Caco-2 (cell line): Measurements from ENCODE around the gene LECT2. TPM values are rescaled to one million over a fixed set of nuclear protein-coding genes. Genes with fewer than 3 reads are reported as not detected.

Experiments used
- BruUV-seq: library from RNA; stranded (reverse); fragments of 400-500 nt; replicated peaks from 2 replicates; lab custom pipeline; 2021; lab: Mats Ljungman, UMichigan
- CTCF ChIA-PET: fragments of 300-600 bp; sonication (Branson Sonifier 250); formaldehyde crosslinking; loops from one replicate; lab custom pipeline; 2022; ENCODE audit warnings: antibody characterized with exemption; lab: Charles Lee
- POLR2A ChIA-PET: fragments of 300-600 bp; sonication (Branson Sonifier 250); formaldehyde crosslinking; loops from one replicate; lab custom pipeline; 2022; ENCODE audit warnings: antibody characterized with exemption; lab: Charles Lee
- DNase-seq, 2 experiments: peaks; one replicate each; pipeline versions ENCODE4 v3.0.0 to v3.0.0-alpha.2; 2020 to 2022
- H3K27me3 ChIP-seq: replicated peaks from 2 replicates; pipeline ENCODE4 v1.6.0; 2011; ENCODE audit warnings: low read length; ENCODE audit not compliant: control insufficient read depth, insufficient read depth
- H3K36me3 ChIP-seq: 2 replicates; pipeline ENCODE4 v1.5.1; 2011; ENCODE audit warnings: low read length; ENCODE audit not compliant: control insufficient read depth, insufficient read depth
- H3K4me1 ChIP-seq: fragments of 250-450 bp; sonication (Bioruptor Pico); 2 replicates; pipeline ENCODE4 v1.5.1; 2020; ENCODE audit warnings: mild to moderate bottlenecking
- H3K4me3 ChIP-seq: 2 replicates; pipeline ENCODE4 v1.5.1; 2011; ENCODE audit warnings: low read depth, mild to moderate bottlenecking, control low read depth, low read length
- H3K9me3 ChIP-seq: fragments of 250-450 bp; sonication (Bioruptor Pico); 2 replicates; pipeline ENCODE4 v1.5.1; 2020; ENCODE audit warnings: mild to moderate bottlenecking, moderate library complexity
- H3K27ac Mint-ChIP-seq: one replicate; pipeline ENCODE4 v1.8.0; 2022; ENCODE audit warnings: mixed read lengths; ENCODE audit not compliant: unreplicated experiment
- H3K27me3 Mint-ChIP-seq: one replicate; pipeline ENCODE4 v1.8.0; 2022; ENCODE audit warnings: mixed read lengths; ENCODE audit not compliant: insufficient read depth, unreplicated experiment
- H3K36me3 Mint-ChIP-seq: one replicate; pipeline ENCODE4 v1.8.0; 2022; ENCODE audit warnings: mild to moderate bottlenecking, mixed read lengths; ENCODE audit not compliant: insufficient read depth, unreplicated experiment
- H3K4me1 Mint-ChIP-seq: one replicate; pipeline ENCODE4 v1.8.0; 2022; ENCODE audit warnings: low read depth, mixed read lengths; ENCODE audit not compliant: unreplicated experiment
- H3K4me3 Mint-ChIP-seq: one replicate; pipeline ENCODE4 v1.8.0; 2022; ENCODE audit warnings: mild to moderate bottlenecking, moderate library complexity, mixed read lengths; ENCODE audit not compliant: unreplicated experiment
- H3K9me3 Mint-ChIP-seq: one replicate; pipeline ENCODE4 v1.8.0; 2022; ENCODE audit warnings: mixed read lengths; ENCODE audit not compliant: unreplicated experiment
- intact Hi-C: fragments of 100-400 bp; cut with micrococcal nuclease; formaldehyde crosslinking; loops from one replicate; pipeline ENCODE4 v1.10.0; 2022; ENCODE audit not compliant: unreplicated experiment
- total RNA-seq: library from RNA; stranded (reverse); gene quantifications from 2 replicates; pipeline ENCODE4 v1.2.3, GENCODE V29; 2022
- TF ChIP-seq, protein P1 (sequence below), 2 experiments: fragments of 200-600 bp in 1 of 2; IDR thresholded peaks; 1 replicate in 1 of 2; 2 replicates in 1 of 2; pipeline versions ENCODE4 v1.5.1 to v1.8.0; 2011 to 2022; ENCODE audit warnings: antibody characterized with exemption in 1 of 2, control low read depth in 1 of 2, inconsistent platforms in 1 of 2, low read depth in 1 of 2, low read length in 1 of 2, mild to moderate bottlenecking in 1 of 2, moderate library complexity in 1 of 2; ENCODE audit not compliant: insufficient read depth in 1 of 2, severe bottlenecking in 1 of 2, unreplicated experiment in 1 of 2

Gene LECT2
- total RNA-seq, 1 experiment from 2014 or later, result 0.70 TPM

DNA sequence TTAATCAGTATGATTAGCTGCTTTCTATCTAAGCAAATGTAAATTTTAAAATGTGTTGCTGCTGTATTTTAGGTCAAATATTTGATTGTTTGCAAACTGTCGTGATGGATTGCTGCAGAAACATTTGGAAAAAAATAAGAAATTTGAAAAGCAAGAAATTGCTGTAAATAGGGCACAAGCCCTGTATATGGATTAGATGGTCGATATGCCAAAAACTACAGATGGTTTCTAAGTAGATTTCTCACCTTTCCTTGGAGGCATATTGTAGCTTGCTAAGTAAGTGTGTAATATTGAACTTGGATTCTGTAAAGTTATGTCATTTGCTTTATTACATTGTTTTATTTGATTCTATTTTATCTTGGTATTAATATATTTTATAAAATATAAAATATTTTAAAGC, 13.1 kb downstream of the LECT2 start:
- Mint-ChIP-seq H3K36me3 (no peaks in the 10 kb centered on the region), H3K27me3 (peaks cover 4% of the 10 kb centered on the region), H3K4me1 (no peaks in the 10 kb centered on the region), H3K27ac (no peak overlapping the region), H3K4me3 (no peak overlapping the region), H3K9me3 (no peaks in the 10 kb centered on the region)
- intact Hi-C loops, result no loop called here
- Histone ChIP-seq H3K9me3 (no peaks in the 10 kb centered on the region), H3K36me3 (no peaks in the 10 kb centered on the region), H3K4me3 (no peak overlapping the region), H3K27me3 (no peaks in the 10 kb centered on the region), H3K4me1 (no peaks in the 10 kb centered on the region)
- ChIA-PET CTCF (no interaction called here), POLR2A (no interaction called here)
- TF ChIP-seq, protein P1, sequence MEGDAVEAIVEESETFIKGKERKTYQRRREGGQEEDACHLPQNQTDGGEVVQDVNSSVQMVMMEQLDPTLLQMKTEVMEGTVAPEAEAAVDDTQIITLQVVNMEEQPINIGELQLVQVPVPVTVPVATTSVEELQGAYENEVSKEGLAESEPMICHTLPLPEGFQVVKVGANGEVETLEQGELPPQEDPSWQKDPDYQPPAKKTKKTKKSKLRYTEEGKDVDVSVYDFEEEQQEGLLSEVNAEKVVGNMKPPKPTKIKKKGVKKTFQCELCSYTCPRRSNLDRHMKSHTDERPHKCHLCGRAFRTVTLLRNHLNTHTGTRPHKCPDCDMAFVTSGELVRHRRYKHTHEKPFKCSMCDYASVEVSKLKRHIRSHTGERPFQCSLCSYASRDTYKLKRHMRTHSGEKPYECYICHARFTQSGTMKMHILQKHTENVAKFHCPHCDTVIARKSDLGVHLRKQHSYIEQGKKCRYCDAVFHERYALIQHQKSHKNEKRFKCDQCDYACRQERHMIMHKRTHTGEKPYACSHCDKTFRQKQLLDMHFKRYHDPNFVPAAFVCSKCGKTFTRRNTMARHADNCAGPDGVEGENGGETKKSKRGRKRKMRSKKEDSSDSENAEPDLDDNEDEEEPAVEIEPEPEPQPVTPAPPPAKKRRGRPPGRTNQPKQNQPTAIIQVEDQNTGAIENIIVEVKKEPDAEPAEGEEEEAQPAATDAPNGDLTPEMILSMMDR (IDR thresholded peaks at IDR 0.05; ENCODE audit: insufficient read depth in 1 of 2, low read depth in 1 of 2, low read length in 1 of 2, severe bottlenecking in 1 of 2, unreplicated experiment in 1 of 2), result no peak
- DNase-seq, result no peak
- no TSS peak for BruUV-seq

DNA sequence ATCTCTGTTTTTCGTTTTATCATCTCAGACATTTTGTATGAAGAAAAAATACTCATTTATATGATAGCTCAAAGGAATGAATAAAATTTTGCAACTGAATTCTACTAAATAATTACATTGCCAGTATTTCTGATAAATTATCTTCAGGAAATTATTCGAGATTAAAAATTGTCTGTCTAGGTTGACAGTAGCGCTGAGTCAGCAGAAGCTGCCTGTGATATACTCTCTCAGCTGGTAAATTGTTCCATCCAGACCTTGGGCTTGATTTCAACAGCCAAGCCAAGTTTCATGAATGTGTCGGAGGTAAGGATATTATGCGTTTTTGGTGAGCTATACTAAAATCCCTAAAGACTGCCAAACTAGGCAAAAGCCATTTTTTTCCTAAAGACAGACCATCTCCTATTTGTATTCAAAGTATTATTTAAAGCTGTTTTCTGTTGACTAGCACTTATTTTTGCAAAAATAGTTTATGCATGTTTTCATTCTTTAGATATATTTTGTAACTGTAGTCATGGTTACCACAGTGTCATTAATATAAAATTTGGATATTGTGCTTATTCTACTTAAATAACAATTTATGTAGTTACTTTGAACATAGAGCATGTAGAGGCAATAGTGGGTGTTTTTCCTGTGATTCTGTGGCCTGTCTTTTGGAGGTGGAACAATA, 17.4 kb downstream of the LECT2 start:
- Mint-ChIP-seq H3K4me3 (no peak overlapping the region), H3K4me1 (no peaks in the 10 kb centered on the region), H3K9me3 (no peaks in the 10 kb centered on the region), H3K27ac (no peak overlapping the region), H3K36me3 (no peaks in the 10 kb centered on the region), H3K27me3 (peaks cover 4% of the 10 kb centered on the region)
- Histone ChIP-seq H3K4me1 (no peaks in the 10 kb centered on the region; the same call in 1 of the 2 replicates), H3K36me3 (no peaks in the 10 kb centered on the region), H3K27me3 (no peaks in the 10 kb centered on the region), H3K9me3 (no peaks in the 10 kb centered on the region), H3K4me3 (no peak overlapping the region)
- ChIA-PET CTCF (no interaction called here), POLR2A (interaction anchor here (0.7 kb wide), 1 partner anchor 256 kb away, joined by 3 read pairs; the partner anchor contains the start of gene SMIM32)
- intact Hi-C loops, result no loop called here
- TF ChIP-seq, protein P1 (IDR thresholded peaks at IDR 0.05; ENCODE audit: insufficient read depth in 1 of 2, low read depth in 1 of 2, low read length in 1 of 2, severe bottlenecking in 1 of 2, unreplicated experiment in 1 of 2), result no peak
- BruUV-seq, result no TSS peak
- DNase-seq, result no peak

DNA sequence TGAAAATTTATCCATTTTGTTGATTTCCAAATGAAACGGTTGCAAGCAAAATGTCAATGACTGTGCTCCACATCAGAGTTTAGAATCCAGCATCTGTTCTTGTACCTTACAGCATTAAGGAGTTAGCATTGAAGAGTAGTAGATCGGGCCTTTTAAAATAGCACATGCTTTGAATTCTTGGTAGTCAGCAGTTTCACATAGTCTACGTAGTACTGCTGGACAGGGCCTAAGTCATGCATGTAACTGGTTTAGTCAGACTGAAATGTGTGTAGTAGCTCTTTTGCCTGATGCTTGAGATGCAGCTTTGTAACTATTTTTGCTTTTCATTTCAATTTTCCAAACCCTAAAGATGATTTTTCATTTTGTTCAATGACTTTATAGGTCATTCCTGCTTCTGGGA, 19.8 kb downstream of the LECT2 start:
- H3K4me3 ChIP-seq, result no peak overlapping the region
- H3K4me1 ChIP-seq, result no peaks in the 10 kb centered on the region; the same call in 1 of the 2 replicates
- H3K27ac Mint-ChIP-seq, result no peak overlapping the region
- TF ChIP-seq, protein P1 (IDR thresholded peaks at IDR 0.05; ENCODE audit: insufficient read depth in 1 of 2, low read depth in 1 of 2, low read length in 1 of 2, severe bottlenecking in 1 of 2, unreplicated experiment in 1 of 2), result no peak
- BruUV-seq, result no TSS peak
- ChIA-PET CTCF (interaction anchor here (0.5 kb wide), 1 partner anchor 258 kb away, joined by 4 read pairs; the partner anchor contains the start of gene SMIM32), POLR2A (no interaction called here)
- no peaks in the 10 kb centered on the region for H3K4me1 Mint-ChIP-seq
- H3K4me3 Mint-ChIP-seq, result no peak overlapping the region
- H3K9me3 ChIP-seq, result no peaks in the 10 kb centered on the region
- no peaks in the 10 kb centered on the region for H3K27me3 ChIP-seq
- H3K36me3 Mint-ChIP-seq, result no peaks in the 10 kb centered on the region
- intact Hi-C loops, result no loop called here
- no peaks in the 10 kb centered on the region for H3K36me3 ChIP-seq
- H3K27me3 Mint-ChIP-seq, result peaks cover 4% of the 10 kb centered on the region
- DNase-seq, result no peak
- H3K9me3 Mint-ChIP-seq, result no peaks in the 10 kb centered on the region
